GM13977 (cell line): ENCODE measurements around the gene CHRD.

Experiments used
- DNase-seq: peaks from one replicate; pipeline ENCODE4 v3.0.0; 2012; ENCODE audit warnings: low spot score
- in situ Hi-C: fragments of 300-500 bp; cut with MboI; formaldehyde crosslinking; loops from one replicate; pipeline ENCODE4 v1.12.0; 2022; ENCODE audit warnings: low sequenced_read_pairs, low pct_unique_long_range_greater_than_20kb, mixed read lengths, inconsistent platforms; ENCODE audit not compliant: unreplicated experiment
- TF ChIP-seq, protein P1 (sequence below): IDR thresholded peaks from 2 replicates; pipeline ENCODE4 v1.5.1; 2012; ENCODE audit warnings: mild to moderate bottlenecking, control low read depth; ENCODE audit not compliant: insufficient read depth; ENCODE audit errors: extremely low read depth, missing control alignments

The CHRD gene

DNA sequence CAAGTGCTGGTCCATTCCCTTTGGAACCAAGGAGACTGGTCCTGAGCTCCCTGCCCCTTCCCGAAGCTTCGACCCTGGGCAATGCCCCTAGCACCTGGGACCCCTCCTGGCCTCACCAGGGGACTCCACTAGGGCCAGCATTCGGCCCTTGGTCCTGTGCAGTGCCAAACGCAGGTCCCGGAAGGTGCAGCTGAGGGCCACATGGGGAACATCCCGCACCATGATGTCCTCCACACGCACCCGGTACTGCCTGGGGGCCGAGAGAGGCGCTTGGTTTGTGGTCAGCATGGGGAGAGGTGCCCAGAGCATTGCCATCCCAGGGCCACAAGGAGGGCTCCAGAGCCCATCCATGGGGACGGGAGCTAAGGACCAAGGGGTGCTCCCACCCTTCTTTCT is 26.3 kb upstream of the CHRD start:
- in situ Hi-C loops = no loop called here
- DNase-seq = no peak
- TF ChIP-seq, protein P1, sequence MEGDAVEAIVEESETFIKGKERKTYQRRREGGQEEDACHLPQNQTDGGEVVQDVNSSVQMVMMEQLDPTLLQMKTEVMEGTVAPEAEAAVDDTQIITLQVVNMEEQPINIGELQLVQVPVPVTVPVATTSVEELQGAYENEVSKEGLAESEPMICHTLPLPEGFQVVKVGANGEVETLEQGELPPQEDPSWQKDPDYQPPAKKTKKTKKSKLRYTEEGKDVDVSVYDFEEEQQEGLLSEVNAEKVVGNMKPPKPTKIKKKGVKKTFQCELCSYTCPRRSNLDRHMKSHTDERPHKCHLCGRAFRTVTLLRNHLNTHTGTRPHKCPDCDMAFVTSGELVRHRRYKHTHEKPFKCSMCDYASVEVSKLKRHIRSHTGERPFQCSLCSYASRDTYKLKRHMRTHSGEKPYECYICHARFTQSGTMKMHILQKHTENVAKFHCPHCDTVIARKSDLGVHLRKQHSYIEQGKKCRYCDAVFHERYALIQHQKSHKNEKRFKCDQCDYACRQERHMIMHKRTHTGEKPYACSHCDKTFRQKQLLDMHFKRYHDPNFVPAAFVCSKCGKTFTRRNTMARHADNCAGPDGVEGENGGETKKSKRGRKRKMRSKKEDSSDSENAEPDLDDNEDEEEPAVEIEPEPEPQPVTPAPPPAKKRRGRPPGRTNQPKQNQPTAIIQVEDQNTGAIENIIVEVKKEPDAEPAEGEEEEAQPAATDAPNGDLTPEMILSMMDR = no peak

DNA sequence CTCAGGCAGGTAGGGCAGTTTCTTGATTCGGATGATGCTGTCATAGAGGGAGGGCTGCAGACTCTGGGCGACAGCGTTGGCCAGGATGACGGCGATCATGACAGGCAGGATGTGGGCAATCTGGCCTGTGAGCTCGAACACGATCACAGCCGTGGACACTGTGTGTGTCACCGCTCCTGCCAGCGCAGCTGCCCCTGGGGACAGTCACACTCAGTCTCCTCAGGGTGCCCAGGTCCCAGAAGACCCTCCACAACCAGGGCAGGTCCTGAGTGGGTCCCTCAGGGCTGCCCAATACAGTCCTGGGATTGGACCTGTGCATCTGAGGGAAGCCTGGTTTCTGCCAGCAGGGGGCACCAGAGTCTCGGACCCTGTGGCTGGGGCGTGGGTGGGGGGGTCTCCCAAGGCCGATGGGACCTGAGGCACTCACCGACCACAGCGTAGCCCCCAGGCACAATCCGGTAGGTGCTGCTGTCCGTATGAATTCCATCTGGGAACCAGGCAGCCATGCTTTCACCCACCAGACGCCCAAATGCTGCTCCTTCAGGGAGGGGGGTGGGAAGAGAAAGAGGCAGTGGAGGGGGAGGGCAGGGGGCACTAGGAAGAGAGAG is 25.6 kb upstream of the CHRD start:
- DNase-seq = peak; percentile 83
- TF ChIP-seq, protein P1 = peak; percentile 91
- in situ Hi-C loops = no loop called here

DNA sequence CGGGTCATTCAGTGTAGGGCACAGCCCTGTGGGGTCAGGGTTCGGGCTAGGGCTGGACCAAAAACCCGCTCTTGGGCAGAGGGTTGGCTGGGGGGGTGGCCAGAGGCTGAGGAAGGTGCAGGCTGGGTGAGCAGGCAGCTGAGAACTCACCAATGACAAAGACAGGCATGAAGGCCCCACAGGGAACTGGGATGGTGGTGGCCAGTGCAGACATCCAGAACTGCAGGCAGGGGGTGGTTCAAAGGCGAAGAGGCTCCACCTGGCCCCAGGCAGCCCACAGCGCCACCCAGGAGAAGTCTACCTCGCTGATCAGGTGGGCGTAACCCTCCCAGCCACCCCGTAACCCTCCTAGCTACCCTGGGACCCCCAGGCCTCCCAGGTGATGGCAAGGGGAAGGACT is 25.1 kb upstream of the CHRD start:
- DNase-seq = no peak
- TF ChIP-seq, protein P1 = no peak
- in situ Hi-C loops = no loop called here

DNA sequence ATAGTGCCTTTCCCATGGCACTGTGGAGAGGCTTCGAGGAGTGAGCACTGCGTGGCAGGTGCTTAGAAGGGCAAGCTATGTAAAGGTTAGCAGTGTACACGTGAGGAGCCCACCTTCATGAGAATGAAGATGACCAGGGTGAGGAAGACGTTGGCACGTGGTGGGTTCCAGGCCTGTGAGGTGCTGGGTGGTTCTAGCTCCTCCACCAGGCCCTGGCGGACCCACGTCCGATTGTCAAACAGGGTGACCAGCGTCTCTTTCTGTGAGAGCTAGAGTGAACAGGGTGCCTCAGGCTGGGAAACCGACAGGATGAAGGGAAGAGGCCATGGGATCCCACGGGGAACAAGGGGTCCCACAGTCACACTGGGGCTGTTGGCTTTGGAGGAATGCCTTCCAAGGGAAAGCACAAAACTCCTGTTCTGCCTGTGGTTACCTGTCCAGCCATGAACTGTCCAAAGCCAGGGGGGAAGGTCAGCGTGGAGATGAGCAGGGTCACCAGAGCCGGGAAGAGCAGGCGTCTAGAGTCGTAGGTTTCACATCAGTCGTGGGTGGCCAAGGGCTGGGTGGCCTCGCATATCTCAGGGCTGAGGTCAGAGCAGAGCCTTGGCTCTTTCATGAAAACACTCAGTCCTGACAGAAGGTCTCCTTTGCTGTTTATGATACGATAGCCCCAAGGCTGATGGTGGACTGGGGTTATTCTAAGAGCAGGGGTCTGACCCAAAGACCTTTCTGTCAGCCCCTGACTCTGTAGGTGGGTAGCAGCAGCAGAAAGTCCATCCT is 24.4 kb upstream of the CHRD start:
- DNase-seq = no peak
- TF ChIP-seq, protein P1 = no peak
- in situ Hi-C loops = no loop called here

DNA sequence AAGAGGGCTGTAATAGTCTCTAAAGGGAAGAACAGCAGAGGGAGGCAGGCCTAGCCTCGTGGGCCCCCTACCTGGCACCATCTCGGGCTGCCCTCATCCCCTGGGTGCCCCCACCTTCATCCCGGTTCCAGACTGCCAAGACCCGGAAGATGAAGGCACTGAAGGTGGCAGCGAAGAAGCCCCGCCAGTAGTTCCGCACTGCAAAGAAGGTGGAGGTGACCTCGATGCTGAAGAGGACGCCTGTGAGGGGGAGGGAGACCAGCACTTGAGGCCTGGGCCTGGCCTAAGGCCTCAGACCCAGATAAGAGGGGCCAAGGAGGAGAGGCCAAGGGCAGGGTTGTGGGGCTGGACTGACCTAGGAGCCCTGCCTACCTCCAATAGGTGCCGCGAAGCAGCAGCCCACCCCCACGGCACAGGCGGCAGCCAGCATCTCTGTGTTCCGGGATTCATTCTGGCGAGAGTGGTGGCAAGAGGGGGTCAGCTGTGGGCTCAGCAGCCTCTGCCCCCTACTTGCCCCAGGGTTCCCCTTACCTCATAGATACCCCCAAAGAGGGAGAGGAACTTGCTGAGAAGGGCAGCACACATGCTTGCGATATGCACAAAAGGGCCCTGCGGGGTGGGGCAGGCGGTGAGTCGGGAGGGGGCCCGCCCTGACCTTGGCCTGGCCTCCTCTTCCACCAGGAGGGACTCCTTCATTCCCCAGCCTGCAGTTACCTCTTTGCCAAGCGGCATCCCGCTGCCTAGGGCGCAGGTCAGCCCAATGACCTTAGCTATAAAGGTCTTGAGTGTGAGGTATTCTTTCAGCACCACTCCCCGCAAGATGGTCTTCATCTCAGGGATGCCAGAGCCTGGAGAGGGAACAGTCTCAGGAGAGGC is 22.4 kb upstream of the CHRD start:
- DNase-seq = no peak
- in situ Hi-C loops = no loop called here
- TF ChIP-seq, protein P1 = no peak

DNA sequence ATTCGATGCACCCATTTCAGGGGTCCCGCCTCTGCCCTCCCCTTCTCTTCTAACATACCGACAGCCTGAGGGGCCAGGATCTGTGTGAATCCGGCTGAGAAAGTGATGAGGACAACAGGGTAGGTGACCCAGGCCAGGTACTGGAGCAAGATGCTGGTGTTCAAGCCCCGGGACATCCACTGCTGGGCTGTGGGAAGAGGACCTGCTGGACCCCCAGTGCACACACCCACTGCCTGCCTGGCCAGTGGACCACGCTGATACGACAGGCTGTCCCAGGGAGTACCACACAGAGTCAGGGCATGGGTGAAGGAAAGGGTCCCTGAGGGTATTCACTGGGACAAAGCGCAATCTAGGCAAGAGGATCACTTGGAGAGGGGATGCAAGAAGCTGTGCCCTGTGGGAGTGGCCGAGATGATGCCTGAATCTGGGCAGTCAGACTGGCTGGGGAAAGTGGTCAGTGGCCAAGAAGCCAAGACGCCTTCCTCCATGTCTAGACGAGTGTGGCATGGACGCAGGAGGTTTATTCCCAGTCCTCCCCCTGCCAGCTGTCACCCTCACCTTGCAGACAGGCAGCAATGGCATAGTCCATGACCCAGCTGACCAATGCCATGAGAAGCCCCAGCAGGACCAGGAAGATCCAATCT is 21.6 kb upstream of the CHRD start:
- in situ Hi-C loops = no loop called here
- no peak for DNase-seq
- TF ChIP-seq, protein P1 = no peak
